Natural killer cell (primary cell): ENCODE data around the gene NFATC3. TPM values are rescaled to one million over a fixed set of nuclear protein-coding genes. Genes with fewer than 3 reads are reported as not detected.
"Not testable (repeated sequence)": the region's sequence is repeated elsewhere in the genome, so short reads cannot be mapped to it uniquely, and the experiment has no call there.

Source experiments
- ATAC-seq, 3 donors: fragments of 150-1000 bp in 2 of 3; fragments of 200-7000 bp in 1 of 3; cut with Tn5 transposase; 1 replicate in 1 of 3; 2 replicates in 2 of 3; pipeline ENCODE4 v1.10.0; 2021; ENCODE audit warnings: mild to moderate bottlenecking in 2 of 3, moderate library complexity in 2 of 3
- DNase-seq, 2 donors: peaks; one replicate each; pipeline versions ENCODE4 v3.0.0 to v3.0.0-alpha.2; 2013 to 2021; ENCODE audit warnings: mixed read lengths in 1 of 2
- H3K27ac ChIP-seq: one replicate; pipeline ENCODE4 v1.5.1; 2013; ENCODE audit warnings: mild to moderate bottlenecking, low read length
- H3K27me3 ChIP-seq: one replicate; pipeline ENCODE4 v1.6.1; 2013; ENCODE audit warnings: low read length; ENCODE audit not compliant: control insufficient read depth, insufficient read depth
- H3K36me3 ChIP-seq: one replicate; pipeline ENCODE4 v1.6.1; 2013; ENCODE audit warnings: low read length; ENCODE audit not compliant: control insufficient read depth, insufficient read depth
- H3K4me1 ChIP-seq: one replicate; pipeline ENCODE4 v1.6.1; 2013; ENCODE audit warnings: low read length; ENCODE audit not compliant: control insufficient read depth, insufficient read depth
- H3K4me3 ChIP-seq: one replicate; pipeline ENCODE4 v1.5.1; 2013; ENCODE audit warnings: low read length
- H3K9me3 ChIP-seq: one replicate; pipeline ENCODE4 v1.6.1; 2013; ENCODE audit warnings: low read length; ENCODE audit not compliant: control insufficient read depth, insufficient read depth
- H3K27ac Mint-ChIP-seq, 2 donors: one replicate each; pipeline ENCODE4 v1.8.0; 2022; ENCODE audit warnings: mild to moderate bottlenecking in 2 of 2, mixed read lengths in 2 of 2, moderate library complexity in 1 of 2
- H3K27me3 Mint-ChIP-seq, 2 donors: one replicate each; pipeline ENCODE4 v1.8.0; 2022; ENCODE audit warnings: low read depth in 2 of 2, mixed read lengths in 2 of 2
- H3K36me3 Mint-ChIP-seq: one replicate; pipeline ENCODE4 v1.8.0; 2022; ENCODE audit warnings: mixed read lengths
- H3K4me1 Mint-ChIP-seq, 2 donors: one replicate each; pipeline ENCODE4 v1.8.0; 2022; ENCODE audit warnings: mixed read lengths in 2 of 2
- H3K4me3 Mint-ChIP-seq: one replicate; pipeline ENCODE4 v1.8.0; 2022; ENCODE audit warnings: mild to moderate bottlenecking, moderate library complexity, mixed read lengths
- H3K9me3 Mint-ChIP-seq, 2 donors: one replicate each; pipeline ENCODE4 v1.8.0; 2022; ENCODE audit warnings: mixed read lengths in 2 of 2
- CTCF ChIP-seq: fragments of 200-600 bp; IDR thresholded peaks from one replicate; pipeline ENCODE4 v1.8.0; 2022; ENCODE audit warnings: antibody characterized with exemption
- WGBS: methylation state at CpG from one replicate; pipeline ENCODE4 v1.1.7; 2013; ENCODE audit warnings: missing lambda C conversion rate; ENCODE audit not compliant: insufficient coverage; 5-methylcytosine and 5-hydroxymethylcytosine counted together
- intact Hi-C: fragments of 100-400 bp; cut with micrococcal nuclease; formaldehyde crosslinking; loops from one replicate; pipeline ENCODE4 v1.14.2; 2022
- total RNA-seq, 4 donors: library from RNA; stranded (reverse); fragments of 120-200 nt in 1 of 4; gene quantifications; one replicate each; pipeline versions ENCODE4 v1.2.3 to v1.2.4, GENCODE V29; 2013 to 2022

The NFATC3 gene
- total RNA-seq, 3 donors from 2014 or later (not counting 1 experiment from before 2014, with no cell fraction given), result 241 to 282 (median 263) TPM

GRCh38 chr16:68090130-68090529 lies 5.0 kb downstream of the NFATC3 start:
- Histone ChIP-seq H3K9me3 (no peaks in the 10 kb centered on the region), H3K4me3 (peak overlapping the region; percentile 12), H3K4me1 (peaks cover 28% of the 10 kb centered on the region), H3K36me3 (no peaks in the 10 kb centered on the region), H3K27ac (no peak overlapping the region), H3K27me3 (no peaks in the 10 kb centered on the region)
- TF ChIP-seq CTCF, result no peak
- ATAC-seq (no peak), DNase-seq (peak in 1 of 2 donors; percentile 46)
- Mint-ChIP-seq H3K9me3 (no peaks in the 10 kb centered on the region), H3K36me3 (no peaks in the 10 kb centered on the region), H3K27me3 (no peaks in the 10 kb centered on the region), H3K4me3 (peak overlapping the region; percentile 82), H3K27ac (peak overlapping the region; percentile 87 to 89), H3K4me1 (peaks cover 77% of the 10 kb centered on the region in 2 donors)
- intact Hi-C loops, result loop anchor here (10.0 kb wide), 1 partner anchor 55 kb away; no protein-coding TSS in a partner anchor
- no CpG with 5 or more reads among the region's 3 CpGs for WGBS

GRCh38 chr16:68090533-68090932 lies 5.4 kb downstream of the NFATC3 start:
- Histone ChIP-seq H3K27ac (peak overlapping the region; percentile 32), H3K36me3 (no peaks in the 10 kb centered on the region), H3K4me1 (peaks cover 32% of the 10 kb centered on the region), H3K4me3 (peak overlapping the region; percentile 12), H3K9me3 (no peaks in the 10 kb centered on the region), H3K27me3 (no peaks in the 10 kb centered on the region)
- no peak for DNase-seq
- TF ChIP-seq CTCF, result no peak
- H3K27ac Mint-ChIP-seq, result peak overlapping the region; percentile 87 to 89
- no peaks in the 10 kb centered on the region for H3K27me3 Mint-ChIP-seq
- intact Hi-C loops, result loop anchor here (10.0 kb wide), 1 partner anchor 54 kb away; no protein-coding TSS in a partner anchor
- H3K4me3 Mint-ChIP-seq, result peak overlapping the region; percentile 82
- H3K36me3 Mint-ChIP-seq, result no peaks in the 10 kb centered on the region
- ATAC-seq, result no peak
- no peaks in the 10 kb centered on the region for H3K9me3 Mint-ChIP-seq
- peaks cover 79 to 80% of the 10 kb centered on the region in 2 donors for H3K4me1 Mint-ChIP-seq
- WGBS, result 20% methylated on average over 1 of the region's 3 CpGs

GRCh38 chr16:68091380-68092261 lies 6.5 kb downstream of the NFATC3 start:
- Histone ChIP-seq H3K27me3 (no peaks in the 10 kb centered on the region), H3K36me3 (no peaks in the 10 kb centered on the region), H3K27ac (peak overlapping the region; percentile 26), H3K4me3 (no peak overlapping the region), H3K9me3 (no peaks in the 10 kb centered on the region), H3K4me1 (peaks cover 36% of the 10 kb centered on the region)
- H3K4me3 Mint-ChIP-seq, result peak overlapping the region; percentile 82
- H3K27me3 Mint-ChIP-seq, result no peaks in the 10 kb centered on the region
- DNase-seq, result no peak
- H3K27ac Mint-ChIP-seq, result peak overlapping the region; percentile 87 to 89
- intact Hi-C loops, result loop anchor here (10.0 kb wide), 1 partner anchor 53 kb away; no protein-coding TSS in a partner anchor
- TF ChIP-seq CTCF, result no peak
- H3K9me3 Mint-ChIP-seq, result no peaks in the 10 kb centered on the region
- H3K36me3 Mint-ChIP-seq, result no peaks in the 10 kb centered on the region
- peaks cover 86 to 87% of the 10 kb centered on the region in 2 donors for H3K4me1 Mint-ChIP-seq
- no peak for ATAC-seq
- WGBS, result 100% methylated on average over 3 of the region's 5 CpGs

- intact Hi-C loops, result loop anchor here (10.0 kb wide), 1 partner anchor 53 kb away; no protein-coding TSS in a partner anchor
Measured at GRCh38 chr16:68092275-68092674, 7.1 kb downstream of the NFATC3 start.

More at GRCh38 chr16:68092275-68092674, 7.1 kb downstream of the NFATC3 start:
- peaks cover 87 to 88% of the 10 kb centered on the region in 2 donors for H3K4me1 Mint-ChIP-seq
- not testable (repeated sequence) for H3K27me3 Mint-ChIP-seq, H3K36me3 Mint-ChIP-seq, ATAC-seq, DNase-seq, H3K9me3 Mint-ChIP-seq, H3K27me3 ChIP-seq, H3K4me3 ChIP-seq, H3K27ac ChIP-seq, H3K4me3 Mint-ChIP-seq, H3K36me3 ChIP-seq, H3K9me3 ChIP-seq
- peaks cover 36% of the 10 kb centered on the region for H3K4me1 ChIP-seq
- peak overlapping the region; percentile 87 to 89 for H3K27ac Mint-ChIP-seq
- WGBS, result 82% methylated on average over 7 of the region's 10 CpGs
